Measurements from ENCODE around the gene GPR26.

DNA sequence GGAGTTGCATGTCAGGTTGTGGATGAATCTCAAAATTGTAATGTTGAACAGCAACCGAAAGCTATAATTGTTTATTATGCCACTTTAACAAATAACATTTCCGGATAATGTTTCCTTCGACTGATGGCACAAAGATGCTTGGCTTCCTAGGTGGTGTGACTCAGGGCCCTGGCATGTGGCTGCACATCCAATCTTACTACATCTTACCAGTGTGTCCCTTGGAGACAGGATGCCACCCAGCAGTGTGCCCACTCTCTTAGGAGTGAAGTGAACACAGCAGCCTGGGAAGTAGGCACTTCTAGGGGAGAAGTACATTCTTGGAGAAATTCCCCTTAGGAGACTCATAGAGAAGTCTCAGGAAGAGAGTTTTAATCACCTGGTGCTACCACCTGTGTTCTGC lies 33.0 kb upstream of the GPR26 start:
- TF ChIP-seq EZH2phosphoT487 (IDR thresholded peaks at IDR 0.05; ENCODE audit: insufficient read depth, low read depth) (no peak), EZH2 (IDR thresholded peaks at IDR 0.05; ENCODE audit: insufficient read depth, poor library complexity, severe bottlenecking) (no peak)

Measured in GM23248 (cell line).